MM.1S (cell line): Measurements from ENCODE around the gene SORL1-AS1.

Experiments used
- DNase-seq: peaks from one replicate; pipeline ENCODE4 v3.0.0-alpha.2; 2015
- H2AFZ ChIP-seq: fragments of 300-600 bp; sonication (generic); 2 replicates; pipeline ENCODE4 v1.6.0; 2016; ENCODE audit warnings: antibody characterized with exemption, low read length
- H3F3A ChIP-seq: fragments of 300-600 bp; sonication (generic); 2 replicates; pipeline ENCODE4 v1.6.1; 2016; ENCODE audit warnings: mild to moderate bottlenecking, antibody characterized with exemption, low read length, moderate library complexity, mixed read lengths; ENCODE audit not compliant: insufficient read depth
- H3K27ac ChIP-seq: fragments of 300-600 bp; sonication (generic); 2 replicates; pipeline ENCODE4 v1.5.1; 2016; ENCODE audit warnings: mild to moderate bottlenecking, low read length
- H3K27me3 ChIP-seq: fragments of 300-600 bp; sonication (generic); replicated peaks from 2 replicates; pipeline ENCODE4 v1.6.0; 2016; ENCODE audit warnings: low read length; ENCODE audit not compliant: insufficient read depth
- H3K36me3 ChIP-seq: fragments of 300-600 bp; sonication (generic); replicated peaks from 2 replicates; pipeline ENCODE4 v1.6.1; 2016; ENCODE audit warnings: mild to moderate bottlenecking, low read length, mixed read lengths; ENCODE audit not compliant: insufficient read depth
- H3K4me1 ChIP-seq: fragments of 300-600 bp; sonication (generic); 2 replicates; pipeline ENCODE4 v1.6.1; 2016; ENCODE audit warnings: low read length, mixed read lengths
- H3K4me2 ChIP-seq: fragments of 300-600 bp; sonication (generic); 2 replicates; pipeline ENCODE4 v1.6.0; 2016; ENCODE audit warnings: low read depth, low read length
- H3K4me3 ChIP-seq: fragments of 300-600 bp; sonication (generic); 2 replicates; pipeline ENCODE4 v1.5.1; 2016; ENCODE audit warnings: low read length, mixed read lengths
- H3K79me2 ChIP-seq: fragments of 300-600 bp; sonication (generic); 2 replicates; pipeline ENCODE4 v1.6.1; 2016; ENCODE audit warnings: mixed run types, low read length, mixed read lengths
- H3K9ac ChIP-seq: fragments of 300-600 bp; sonication (generic); 2 replicates; pipeline ENCODE4 v1.6.1; 2016; ENCODE audit warnings: low read length, mixed read lengths
- H3K9me2 ChIP-seq: fragments of 300-600 bp; sonication (generic); replicated peaks from 2 replicates; pipeline ENCODE4 v1.6.1; 2016; ENCODE audit warnings: mild to moderate bottlenecking, low read length, mixed read lengths; ENCODE audit not compliant: insufficient read depth
- H3K9me3 ChIP-seq: fragments of 300-600 bp; sonication (generic); replicated peaks from 2 replicates; pipeline ENCODE4 v1.6.1; 2016; ENCODE audit warnings: mild to moderate bottlenecking, low read length, mixed read lengths; ENCODE audit not compliant: insufficient read depth
- H4K20me1 ChIP-seq: fragments of 300-600 bp; sonication (generic); 2 replicates; pipeline ENCODE4 v1.6.1; 2016; ENCODE audit warnings: mild to moderate bottlenecking, low read length, moderate library complexity, mixed read lengths; ENCODE audit not compliant: insufficient read depth
- EZH2 ChIP-seq: fragments of 300-600 bp; sonication (generic); optimal IDR thresholded peaks from 2 replicates; pipeline ENCODE3; 2017; ENCODE audit warnings: low read depth, mild to moderate bottlenecking, antibody characterized with exemption, low read length, mixed read lengths
- EZH2phosphoT487 ChIP-seq: fragments of 300-600 bp; sonication (generic); IDR thresholded peaks from 2 replicates; pipeline ENCODE4 v1.6.1; 2018; ENCODE audit warnings: antibody characterized with exemption, low read length
- TF ChIP-seq, protein P1 (sequence below): fragments of 300-600 bp; sonication (generic); IDR thresholded peaks from 2 replicates; pipeline ENCODE4 v1.5.1; 2016; ENCODE audit warnings: antibody characterized with exemption, low read length, mixed read lengths

Gene SORL1-AS1

DNA sequence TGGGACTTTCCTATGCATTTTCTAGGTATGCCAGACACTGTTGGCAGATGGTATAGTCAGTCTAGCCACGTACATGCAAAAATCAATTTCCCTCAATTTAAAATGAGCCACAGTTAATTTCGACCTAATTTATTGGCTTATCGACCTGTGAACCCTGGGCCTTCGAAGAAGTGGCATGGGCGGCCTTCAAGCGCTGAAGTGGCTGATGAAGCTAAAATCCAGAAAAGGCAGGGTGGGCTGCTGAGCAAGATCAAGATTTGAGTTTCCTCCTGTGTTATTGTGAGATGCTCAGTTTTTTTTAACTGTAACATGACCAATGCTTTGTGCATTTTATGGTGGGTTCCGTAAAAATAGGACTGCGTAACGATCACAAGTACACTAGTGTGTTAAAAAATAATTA lies 5.8 kb upstream of the SORL1-AS1 start:
- Histone ChIP-seq H3K4me3 (no peak overlapping the region), H3K27ac (no peak overlapping the region), H3K4me2 (no peak overlapping the region), H3K9ac (no peak overlapping the region), H4K20me1 (no peaks in the 10 kb centered on the region), H2AFZ (no peak overlapping the region), H3K9me2 (no peaks in the 10 kb centered on the region), H3F3A (no peaks in the 10 kb centered on the region), H3K27me3 (no peaks in the 10 kb centered on the region), H3K79me2 (no peaks in the 10 kb centered on the region), H3K36me3 (no peaks in the 10 kb centered on the region), H3K4me1 (no peaks in the 10 kb centered on the region), H3K9me3 (no peaks in the 10 kb centered on the region)
- no peak for DNase-seq
- TF ChIP-seq EZH2phosphoT487 (no peak), EZH2 (no peak)
- TF ChIP-seq, protein P1, sequence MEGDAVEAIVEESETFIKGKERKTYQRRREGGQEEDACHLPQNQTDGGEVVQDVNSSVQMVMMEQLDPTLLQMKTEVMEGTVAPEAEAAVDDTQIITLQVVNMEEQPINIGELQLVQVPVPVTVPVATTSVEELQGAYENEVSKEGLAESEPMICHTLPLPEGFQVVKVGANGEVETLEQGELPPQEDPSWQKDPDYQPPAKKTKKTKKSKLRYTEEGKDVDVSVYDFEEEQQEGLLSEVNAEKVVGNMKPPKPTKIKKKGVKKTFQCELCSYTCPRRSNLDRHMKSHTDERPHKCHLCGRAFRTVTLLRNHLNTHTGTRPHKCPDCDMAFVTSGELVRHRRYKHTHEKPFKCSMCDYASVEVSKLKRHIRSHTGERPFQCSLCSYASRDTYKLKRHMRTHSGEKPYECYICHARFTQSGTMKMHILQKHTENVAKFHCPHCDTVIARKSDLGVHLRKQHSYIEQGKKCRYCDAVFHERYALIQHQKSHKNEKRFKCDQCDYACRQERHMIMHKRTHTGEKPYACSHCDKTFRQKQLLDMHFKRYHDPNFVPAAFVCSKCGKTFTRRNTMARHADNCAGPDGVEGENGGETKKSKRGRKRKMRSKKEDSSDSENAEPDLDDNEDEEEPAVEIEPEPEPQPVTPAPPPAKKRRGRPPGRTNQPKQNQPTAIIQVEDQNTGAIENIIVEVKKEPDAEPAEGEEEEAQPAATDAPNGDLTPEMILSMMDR, result no peak

DNA sequence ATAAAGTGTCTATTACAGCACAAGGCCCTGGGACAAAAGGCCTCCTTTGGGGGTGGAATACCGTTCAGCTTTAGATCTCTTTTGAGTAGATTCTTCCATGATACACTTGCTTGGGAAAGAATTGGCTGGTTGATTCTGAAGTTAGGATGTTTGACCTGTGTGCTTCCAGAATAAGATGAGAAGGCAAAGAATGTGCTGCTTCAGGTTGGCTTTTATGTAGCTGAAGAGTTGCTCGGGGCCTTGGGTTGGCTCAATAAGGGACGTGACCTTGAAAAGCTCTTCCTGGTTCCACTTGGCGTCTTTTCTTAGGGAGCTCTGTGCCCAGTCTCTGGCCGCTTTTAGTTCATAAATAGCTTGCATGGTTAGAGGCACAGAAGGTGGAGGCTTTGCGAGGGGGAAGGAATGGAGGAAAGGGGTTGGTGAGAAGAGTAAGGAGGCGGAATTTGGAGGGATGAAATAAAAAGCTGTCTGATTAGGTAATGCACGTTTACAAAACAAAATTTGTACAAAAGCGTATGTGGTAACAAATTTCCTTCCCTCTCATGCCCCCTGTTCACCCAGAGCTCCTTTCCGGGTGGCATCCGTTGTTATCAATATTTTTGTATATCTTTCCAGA lies 4.2 kb upstream of the SORL1-AS1 start:
- Histone ChIP-seq H3K4me3 (no peak overlapping the region), H3F3A (no peaks in the 10 kb centered on the region), H3K4me2 (no peak overlapping the region), H3K27ac (no peak overlapping the region), H3K9me2 (no peaks in the 10 kb centered on the region), H3K9me3 (no peaks in the 10 kb centered on the region), H3K27me3 (peaks cover 7% of the 10 kb centered on the region; the same call in 1 of the 2 replicates), H3K9ac (no peak overlapping the region), H3K79me2 (no peaks in the 10 kb centered on the region), H3K36me3 (no peaks in the 10 kb centered on the region), H2AFZ (no peak overlapping the region), H3K4me1 (no peaks in the 10 kb centered on the region), H4K20me1 (no peaks in the 10 kb centered on the region)
- DNase-seq, result no peak
- no peak for TF ChIP-seq EZH2
- TF ChIP-seq, protein P1, result no peak

GRCh38 chr11:121456151-121456550 lies 3.4 kb upstream of the SORL1-AS1 start:
- Histone ChIP-seq H3K79me2 (no peaks in the 10 kb centered on the region), H3K4me1 (no peaks in the 10 kb centered on the region), H3K9me2 (no peaks in the 10 kb centered on the region), H4K20me1 (no peaks in the 10 kb centered on the region), H3K4me2 (no peak overlapping the region), H3K9me3 (no peaks in the 10 kb centered on the region), H3K4me3 (no peak overlapping the region), H3K9ac (no peak overlapping the region), H3K27me3 (peaks cover 12% of the 10 kb centered on the region), H2AFZ (no peak overlapping the region), H3F3A (no peaks in the 10 kb centered on the region), H3K27ac (no peak overlapping the region), H3K36me3 (no peaks in the 10 kb centered on the region)
- DNase-seq, result no peak
- TF ChIP-seq, protein P1, result no peak
- TF ChIP-seq EZH2phosphoT487, result no peak
